Stimulated activated CD8-positive, alpha-beta memory T cell treated with anti-CD3 and anti-CD28 coated beads, Interleukin-2, amount 100 ng/mL, for 48 hours (primary cell): ENCODE data around the gene POLA1.

ENCODE experiments used
- DNase-seq, 2 donors: peaks; one replicate each; pipeline ENCODE4 v3.0.0-alpha.2; 2020; ENCODE audit warnings: low read depth in 2 of 2

Gene POLA1

DNA sequence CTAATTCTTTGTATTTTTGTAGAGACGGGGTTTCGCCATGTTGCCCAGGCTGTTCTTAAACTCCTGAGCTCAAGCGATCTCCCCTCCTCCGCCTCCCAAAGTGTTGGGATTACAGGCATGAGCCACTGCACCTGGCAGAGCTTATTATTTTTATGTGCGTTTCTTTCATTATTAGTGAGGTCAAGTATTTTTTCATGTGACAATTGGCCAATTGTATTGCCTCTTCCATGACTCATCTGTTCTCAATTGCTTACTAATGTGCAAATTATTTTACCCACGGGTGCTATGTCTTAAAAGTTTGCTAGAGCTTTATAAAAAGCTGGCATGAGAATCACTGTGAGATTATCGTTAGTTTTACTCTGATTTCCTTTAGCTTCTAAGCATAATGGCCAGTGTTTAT, 335.0 kb downstream of the POLA1 start:
- no peak for DNase-seq

DNA sequence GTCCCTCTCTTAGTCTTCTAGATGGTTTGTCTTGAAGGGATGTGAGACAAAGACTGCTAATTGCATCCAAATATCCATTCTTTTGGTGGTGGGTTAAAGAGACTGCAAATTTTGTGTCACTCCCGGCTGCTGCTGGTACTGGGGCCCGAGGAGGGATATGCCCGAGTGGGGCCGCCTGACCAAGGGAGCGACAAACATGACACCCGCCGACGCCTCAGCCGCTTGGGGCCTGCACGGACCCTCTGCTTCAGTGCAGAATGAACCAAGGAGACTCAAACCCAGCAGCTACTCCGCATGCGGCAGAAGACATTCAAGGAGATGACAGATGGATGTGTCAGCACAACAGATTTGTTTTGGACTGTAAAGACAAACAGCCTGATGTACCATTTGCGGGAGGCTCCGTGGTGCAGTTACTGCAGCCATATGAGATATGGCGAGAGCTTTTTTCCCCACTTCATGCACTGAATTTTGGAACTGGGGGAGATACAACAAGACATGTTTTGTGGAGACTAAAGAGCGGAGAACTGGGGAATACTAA, 335.6 kb downstream of the POLA1 start:
- no peak for DNase-seq

DNA sequence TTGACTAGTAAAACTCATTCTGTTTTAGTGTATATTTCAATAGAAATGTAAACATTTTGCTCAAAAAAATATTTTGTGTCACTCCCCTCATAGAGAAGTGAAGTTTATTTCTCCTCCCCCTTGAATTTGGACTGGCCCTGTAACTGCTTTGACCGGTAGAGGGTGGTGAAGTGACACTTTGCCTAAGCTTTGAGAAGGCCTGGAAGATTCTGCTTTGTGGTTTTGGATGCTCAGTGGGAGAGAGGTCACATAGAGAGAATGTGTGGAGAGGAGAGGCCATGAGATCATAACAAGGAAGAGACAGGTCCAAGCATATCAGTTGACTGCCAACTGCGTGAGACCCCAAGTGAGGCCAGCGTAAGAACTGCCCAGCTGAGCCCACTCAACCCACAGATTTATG, 341.2 kb downstream of the POLA1 start:
- DNase-seq = no peak

DNA sequence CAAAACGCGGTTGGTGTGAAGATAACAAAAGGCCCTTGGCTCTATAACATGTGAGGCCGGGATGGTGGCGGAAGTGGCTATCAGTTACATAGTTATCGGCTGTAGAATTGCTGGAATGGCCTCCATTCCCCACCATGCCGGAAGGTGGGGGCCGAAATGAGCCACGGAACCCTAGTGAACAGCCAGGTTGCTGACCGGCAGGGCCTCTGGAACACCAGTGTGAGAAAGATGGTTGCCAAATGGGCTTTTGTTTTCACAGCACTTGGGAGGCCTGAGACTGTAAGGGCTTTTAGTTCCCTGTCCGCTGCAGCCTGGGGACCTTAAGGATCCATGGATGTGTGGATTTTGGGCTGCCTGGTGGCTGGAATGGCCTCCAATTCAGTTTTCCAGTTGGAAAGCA, 345.3 kb downstream of the POLA1 start:
- no peak for DNase-seq

GRCh38 chrX:25043192-25043591, 349.5 kb downstream of the POLA1 start:
- DNase-seq = no peak
